Neural cell (in vitro differentiated cells): ENCODE results near the gene DIP2C.

Experiments used
- CTCF ChIP-seq: fragments of 450-650 bp; IDR thresholded peaks from 2 replicates; pipeline ENCODE4 v1.5.1; 2014; ENCODE audit warnings: antibody characterized with exemption, mild to moderate bottlenecking, moderate library complexity; ENCODE audit not compliant: poor library complexity, severe bottlenecking
- EP300 ChIP-seq: fragments of 450-650 bp; conservative IDR thresholded peaks from 2 replicates; pipeline ENCODE4 v1.6.1; 2014; ENCODE audit warnings: antibody characterized with exemption, mild to moderate bottlenecking, moderate library complexity; ENCODE audit not compliant: poor library complexity, severe bottlenecking
- EZH2 ChIP-seq: fragments of 200-600, 300-800 bp; shearing (Covaris generic), sonication (generic); IDR thresholded peaks from 2 replicates; pipeline ENCODE4 v1.6.1; 2014; ENCODE audit warnings: antibody characterized with exemption, low read length, borderline replicate concordance, mild to moderate bottlenecking; ENCODE audit not compliant: insufficient read depth, poor library complexity, severe bottlenecking
- MXI1 ChIP-seq: fragments of 450-650 bp; conservative IDR thresholded peaks from 2 replicates; pipeline ENCODE4 v1.6.1; 2014; ENCODE audit warnings: antibody characterized with exemption, mild to moderate bottlenecking; ENCODE audit not compliant: poor library complexity, severe bottlenecking
- POLR2AphosphoS5 ChIP-seq: IDR thresholded peaks from 2 replicates; pipeline ENCODE4 v1.6.1; 2012
- RAD21 ChIP-seq: fragments of 450-650 bp; conservative IDR thresholded peaks from 2 replicates; pipeline ENCODE4 v1.6.1; 2014; ENCODE audit warnings: antibody characterized with exemption, mild to moderate bottlenecking, moderate library complexity
- REST ChIP-seq: IDR thresholded peaks from 2 replicates; pipeline ENCODE4 v1.6.1; 2012; ENCODE audit warnings: borderline replicate concordance
- SMC3 ChIP-seq: fragments of 450-650 bp; conservative IDR thresholded peaks from 2 replicates; pipeline ENCODE4 v1.6.1; 2014; ENCODE audit warnings: antibody characterized with exemption, mild to moderate bottlenecking, moderate library complexity; ENCODE audit not compliant: poor library complexity
- TAF1 ChIP-seq: IDR thresholded peaks from 2 replicates; pipeline ENCODE4 v1.6.1; 2012; ENCODE audit warnings: low read depth

DNA sequence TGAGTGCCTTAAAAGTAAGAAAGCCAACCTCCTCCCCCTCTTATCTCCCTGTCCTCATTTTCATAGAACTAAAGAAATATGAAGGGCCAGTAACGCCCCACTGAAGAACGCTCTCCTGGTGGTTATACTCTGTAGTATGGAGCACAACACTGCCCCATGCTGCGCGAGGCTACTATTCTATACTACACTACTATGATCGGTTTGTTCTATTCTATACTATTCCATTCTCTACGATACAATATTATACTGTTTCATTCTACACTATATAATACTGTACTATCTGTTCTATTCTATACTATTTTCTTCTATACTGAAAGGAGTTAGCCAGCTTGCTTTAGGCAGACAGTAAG is 34.8 kb downstream of the DIP2C start:
- TF ChIP-seq CTCF (no peak), EP300 (no peak), RAD21 (no peak), TAF1 (no peak), EZH2 (no peak), POLR2AphosphoS5 (no peak), REST (no peak), MXI1 (no peak), SMC3 (no peak)
